GM10847 (cell line): Measurements from ENCODE around the gene BRF1.

Experiments
- POLR2A ChIP-seq: IDR thresholded peaks from 2 replicates; pipeline ENCODE4 v1.6.1; 2011; ENCODE audit not compliant: insufficient read length; ENCODE audit errors: extremely low read depth

Gene BRF1, protein sequence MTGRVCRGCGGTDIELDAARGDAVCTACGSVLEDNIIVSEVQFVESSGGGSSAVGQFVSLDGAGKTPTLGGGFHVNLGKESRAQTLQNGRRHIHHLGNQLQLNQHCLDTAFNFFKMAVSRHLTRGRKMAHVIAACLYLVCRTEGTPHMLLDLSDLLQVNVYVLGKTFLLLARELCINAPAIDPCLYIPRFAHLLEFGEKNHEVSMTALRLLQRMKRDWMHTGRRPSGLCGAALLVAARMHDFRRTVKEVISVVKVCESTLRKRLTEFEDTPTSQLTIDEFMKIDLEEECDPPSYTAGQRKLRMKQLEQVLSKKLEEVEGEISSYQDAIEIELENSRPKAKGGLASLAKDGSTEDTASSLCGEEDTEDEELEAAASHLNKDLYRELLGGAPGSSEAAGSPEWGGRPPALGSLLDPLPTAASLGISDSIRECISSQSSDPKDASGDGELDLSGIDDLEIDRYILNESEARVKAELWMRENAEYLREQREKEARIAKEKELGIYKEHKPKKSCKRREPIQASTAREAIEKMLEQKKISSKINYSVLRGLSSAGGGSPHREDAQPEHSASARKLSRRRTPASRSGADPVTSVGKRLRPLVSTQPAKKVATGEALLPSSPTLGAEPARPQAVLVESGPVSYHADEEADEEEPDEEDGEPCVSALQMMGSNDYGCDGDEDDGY

DNA sequence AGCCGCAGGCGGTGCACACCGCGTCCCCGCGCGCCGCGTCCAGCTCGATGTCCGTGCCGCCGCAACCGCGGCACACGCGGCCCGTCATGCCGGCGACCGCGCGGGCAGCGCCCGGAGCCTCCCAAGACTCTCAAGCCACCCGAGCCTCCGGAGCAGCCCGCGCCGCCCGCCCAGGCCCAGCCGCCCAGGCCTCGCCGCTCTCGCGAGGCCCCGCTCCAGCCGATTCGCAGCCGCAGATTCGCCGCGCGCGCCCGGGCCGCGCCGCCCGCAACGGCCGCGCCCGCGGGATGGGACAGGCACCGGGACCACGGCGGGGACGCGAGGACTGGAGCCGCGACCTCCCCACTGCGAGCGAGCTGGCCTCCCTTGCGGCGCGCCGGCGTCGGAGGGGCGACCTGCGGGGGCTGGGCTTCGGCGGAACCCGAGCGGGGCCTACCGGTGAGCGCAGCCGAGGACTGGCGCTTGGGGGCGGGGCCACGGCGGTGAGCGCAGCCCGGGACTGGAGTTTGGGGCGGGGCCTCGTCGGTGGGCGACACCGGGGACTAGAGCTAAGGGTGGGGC is at the start of gene BRF1:
TSS of gene BRF1 (minus strand) at position 460 of the 561 bp plus-strand sequence. CDS start at position 88, 372 bp downstream.
- TF ChIP-seq POLR2A, result peak; percentile 46

DNA sequence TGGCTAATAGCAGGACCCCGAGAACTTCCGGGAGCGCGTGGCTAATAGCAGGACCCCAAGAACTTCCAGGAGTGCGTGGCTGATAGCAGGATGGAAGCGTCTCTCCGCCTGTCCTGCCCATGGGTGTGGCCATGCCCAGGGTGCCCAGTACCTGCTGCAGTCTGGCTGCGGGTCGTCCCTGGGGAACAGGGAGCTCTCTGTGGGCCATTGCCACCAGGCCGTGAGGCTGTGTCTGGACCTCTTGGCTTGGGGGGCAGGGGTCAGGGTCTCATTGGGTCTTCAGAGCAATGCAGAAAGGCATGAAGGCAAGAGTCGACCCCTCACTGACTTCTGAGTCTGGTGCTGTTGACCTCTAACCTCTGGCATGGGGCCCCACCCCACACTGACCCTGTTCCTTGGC is 49.2 kb upstream of the BRF1 start:
- TF ChIP-seq POLR2A, result no peak

DNA sequence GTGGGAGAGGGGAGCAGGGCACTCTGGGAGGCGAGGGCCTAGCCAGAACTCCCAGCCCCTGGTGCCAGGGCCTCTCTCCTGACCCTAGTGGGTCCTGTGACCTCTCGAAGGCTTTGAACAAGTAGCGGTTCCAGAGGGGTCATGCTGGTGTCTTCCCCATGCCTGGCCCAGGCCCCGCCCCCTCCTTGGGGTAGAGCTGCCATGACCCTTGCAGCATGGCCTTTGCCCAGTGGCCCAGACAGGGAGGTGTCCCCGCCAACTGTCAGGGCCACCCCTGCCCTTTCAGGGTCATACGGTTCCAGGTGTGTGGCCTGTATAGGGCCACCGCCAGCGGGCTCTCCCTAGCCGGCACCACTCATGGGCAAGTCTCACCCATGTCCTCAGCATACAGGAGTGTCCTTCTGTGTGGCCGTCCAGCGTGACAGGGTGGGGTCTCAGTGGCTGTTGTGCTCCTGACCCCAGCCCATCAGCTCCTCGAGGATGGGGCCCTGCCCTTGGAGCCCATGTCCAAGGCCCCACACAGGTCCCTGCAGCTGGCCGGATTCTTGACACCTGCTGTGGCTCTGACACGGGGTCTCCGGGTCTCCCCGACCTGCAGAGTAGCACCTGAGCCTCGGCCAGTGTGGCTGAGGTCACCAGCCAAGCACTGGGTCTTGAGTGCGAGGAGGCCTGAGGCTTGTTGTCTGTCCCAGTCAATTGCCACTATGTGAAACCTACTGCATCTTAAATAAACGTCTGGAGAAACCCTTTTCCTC is 48.3 kb upstream of the BRF1 start:
- no peak for TF ChIP-seq POLR2A

DNA sequence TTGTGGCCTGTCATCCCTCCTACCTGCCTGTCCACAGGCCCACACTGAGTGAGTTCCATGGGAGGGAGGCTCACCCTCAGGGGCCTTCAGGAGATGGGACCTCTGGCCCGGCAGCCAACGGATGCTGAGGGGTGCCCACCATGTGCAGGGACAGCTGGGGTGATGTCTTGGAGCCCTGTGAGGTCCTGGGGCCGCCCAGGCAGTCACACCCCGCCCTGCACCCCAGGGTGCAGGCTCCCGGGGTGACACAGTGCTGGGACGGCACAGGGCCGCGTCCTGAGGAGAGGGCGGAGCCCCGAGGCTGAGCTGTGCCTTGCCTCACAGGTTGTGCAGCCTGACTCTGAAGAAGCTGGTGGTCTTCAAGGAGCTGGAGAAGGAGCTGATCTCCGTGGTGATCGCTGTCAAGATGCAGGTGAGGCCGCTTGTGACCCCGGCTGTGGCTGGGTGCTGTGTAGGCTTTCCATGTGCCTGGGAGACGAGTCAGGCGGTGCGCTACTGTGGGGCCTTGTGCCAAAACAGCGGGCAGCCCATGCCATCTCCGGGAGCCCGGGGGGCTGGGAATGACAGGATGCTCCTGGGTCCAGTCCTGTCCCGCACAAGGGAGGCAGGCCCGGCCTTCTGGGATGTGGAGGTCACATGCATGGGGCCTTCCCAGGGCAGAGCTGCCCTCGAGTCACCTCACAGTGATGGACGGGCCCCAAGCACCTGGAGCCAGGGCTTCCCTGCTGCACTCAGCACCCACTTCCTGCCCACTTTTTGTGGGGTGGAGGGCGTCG is 47.6 kb upstream of the BRF1 start:
- TF ChIP-seq POLR2A, result no peak

DNA sequence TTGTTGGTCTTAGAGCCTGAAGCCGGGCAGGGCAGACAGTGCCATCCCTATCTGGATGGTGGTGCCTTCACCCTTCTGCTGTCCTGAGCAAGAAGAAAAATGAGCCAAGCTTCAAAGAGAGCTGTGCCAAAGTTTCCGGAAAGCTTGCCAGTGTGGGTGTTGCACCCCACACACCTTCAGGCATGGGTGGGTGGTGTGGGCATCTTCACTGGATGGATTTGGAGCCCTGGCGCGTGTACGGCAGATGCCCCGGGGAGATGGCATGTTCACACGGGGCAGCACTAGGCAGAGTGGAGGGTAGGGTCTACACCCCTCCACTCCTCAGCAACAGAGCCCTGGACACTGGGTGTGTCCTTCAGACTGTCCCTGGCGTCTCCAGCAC is 46.8 kb upstream of the BRF1 start:
- TF ChIP-seq POLR2A, result no peak

DNA sequence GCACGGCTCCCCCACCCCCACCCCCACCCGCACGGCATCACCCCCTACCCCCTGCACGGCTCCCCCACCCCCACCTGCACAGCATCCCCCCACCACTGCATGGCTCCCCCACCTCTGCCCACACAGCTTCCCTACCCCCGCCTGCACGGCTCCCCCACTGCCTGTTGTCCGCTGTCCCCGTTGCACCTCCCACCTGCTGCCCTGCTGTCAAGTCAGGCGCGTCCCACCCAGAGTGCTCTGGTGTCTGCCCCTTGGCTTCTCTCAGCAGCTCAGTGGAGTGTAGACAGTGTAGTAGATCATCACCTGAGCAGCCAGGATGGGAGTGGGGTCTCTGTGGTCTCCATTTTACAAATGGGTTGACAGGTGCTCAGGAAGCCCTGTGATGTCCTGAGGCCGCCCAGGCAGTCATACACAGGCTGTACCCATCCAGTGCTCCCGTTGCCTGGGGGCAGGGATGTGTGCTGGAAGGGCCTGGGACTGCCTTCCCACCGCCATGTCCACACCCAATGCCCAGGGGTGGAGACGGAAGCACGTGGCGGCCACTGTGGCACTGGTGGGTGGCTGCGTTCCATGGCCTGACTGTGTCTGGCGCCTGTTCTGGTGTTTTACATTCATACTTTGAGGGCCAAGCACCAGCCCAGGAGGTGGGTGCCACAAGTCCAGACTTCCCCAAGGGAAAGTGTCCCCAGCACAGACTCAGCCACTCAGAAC is 46.2 kb upstream of the BRF1 start:
- no peak for TF ChIP-seq POLR2A

DNA sequence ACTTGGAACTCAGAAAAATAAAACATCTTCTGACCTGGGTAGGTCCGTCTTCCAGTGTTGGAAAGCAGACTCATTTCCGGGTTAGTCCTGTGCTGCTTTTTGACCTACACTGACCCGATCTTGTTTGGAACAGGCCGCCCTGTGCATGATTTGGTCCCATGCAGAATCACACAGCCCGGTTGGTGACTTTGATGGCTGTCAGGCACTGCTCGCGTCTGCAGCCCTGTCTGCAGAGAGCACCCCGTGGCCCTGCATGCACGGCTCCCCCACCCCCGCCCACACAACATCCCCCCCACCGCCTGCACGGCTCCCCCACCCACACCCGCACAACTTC is 45.4 kb upstream of the BRF1 start:
- no peak for TF ChIP-seq POLR2A

DNA sequence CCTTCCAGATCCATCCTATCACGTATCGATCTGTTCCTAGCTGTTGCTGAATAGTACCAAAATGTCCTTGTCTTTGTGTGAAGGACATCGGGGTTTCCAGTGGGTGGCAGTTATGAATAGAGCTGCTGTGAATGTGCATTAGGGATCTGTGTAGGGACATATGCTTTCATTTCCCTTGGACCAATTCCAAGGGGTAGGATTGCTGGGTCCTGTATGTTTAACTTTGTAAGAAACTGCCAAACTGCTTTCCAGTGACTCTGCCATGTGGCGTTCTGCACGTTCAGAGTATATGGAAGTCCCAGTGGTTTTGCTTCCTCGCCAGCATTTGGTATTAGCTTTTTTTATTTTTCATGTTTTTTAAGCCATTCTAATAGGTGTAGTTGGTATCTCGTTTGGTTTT is 42.4 kb upstream of the BRF1 start:
- TF ChIP-seq POLR2A, result no peak

DNA sequence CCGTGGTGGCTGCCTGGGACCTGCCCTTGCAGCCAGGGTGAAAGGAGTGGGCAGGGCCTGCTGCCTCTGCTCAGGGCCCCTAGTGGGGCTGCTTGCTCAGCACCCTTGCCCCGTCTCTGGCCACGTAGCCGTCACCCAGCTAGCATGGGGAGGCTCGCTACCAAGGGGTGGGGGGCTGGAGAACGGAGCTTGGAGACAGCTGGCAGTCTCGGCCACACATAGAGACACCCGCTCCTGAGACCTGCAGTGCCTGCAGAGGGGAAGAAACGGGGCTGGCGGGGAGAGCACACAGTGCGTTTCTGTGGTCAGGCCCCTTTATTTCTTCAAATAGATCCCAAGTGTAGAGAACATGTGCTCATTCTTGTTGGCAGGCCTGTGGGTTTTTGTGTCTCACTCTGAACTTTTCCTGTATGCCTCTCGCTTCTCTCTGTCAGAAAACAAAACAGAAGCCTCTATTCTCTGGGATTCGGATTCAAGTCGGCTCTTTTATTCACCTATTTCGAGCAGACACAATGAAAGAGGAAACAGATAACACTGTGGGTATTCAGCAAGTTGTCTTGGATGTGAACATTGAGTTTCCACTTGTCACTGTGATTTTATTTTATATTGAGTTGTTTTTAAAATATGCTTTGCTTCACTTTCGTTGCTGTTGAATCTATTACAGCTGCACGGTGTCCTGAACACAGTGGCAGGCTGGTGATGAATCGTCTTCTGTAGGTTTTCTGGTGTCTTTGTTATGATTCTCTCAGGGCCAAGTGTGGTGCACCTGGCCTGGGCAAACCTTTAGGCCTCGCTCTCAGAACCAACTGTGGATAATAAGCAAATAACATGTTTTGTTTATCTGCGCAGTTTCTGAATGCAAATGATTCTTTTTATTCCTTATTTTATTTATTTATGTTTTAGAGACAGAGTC is 40.3 kb upstream of the BRF1 start:
- no peak for TF ChIP-seq POLR2A

DNA sequence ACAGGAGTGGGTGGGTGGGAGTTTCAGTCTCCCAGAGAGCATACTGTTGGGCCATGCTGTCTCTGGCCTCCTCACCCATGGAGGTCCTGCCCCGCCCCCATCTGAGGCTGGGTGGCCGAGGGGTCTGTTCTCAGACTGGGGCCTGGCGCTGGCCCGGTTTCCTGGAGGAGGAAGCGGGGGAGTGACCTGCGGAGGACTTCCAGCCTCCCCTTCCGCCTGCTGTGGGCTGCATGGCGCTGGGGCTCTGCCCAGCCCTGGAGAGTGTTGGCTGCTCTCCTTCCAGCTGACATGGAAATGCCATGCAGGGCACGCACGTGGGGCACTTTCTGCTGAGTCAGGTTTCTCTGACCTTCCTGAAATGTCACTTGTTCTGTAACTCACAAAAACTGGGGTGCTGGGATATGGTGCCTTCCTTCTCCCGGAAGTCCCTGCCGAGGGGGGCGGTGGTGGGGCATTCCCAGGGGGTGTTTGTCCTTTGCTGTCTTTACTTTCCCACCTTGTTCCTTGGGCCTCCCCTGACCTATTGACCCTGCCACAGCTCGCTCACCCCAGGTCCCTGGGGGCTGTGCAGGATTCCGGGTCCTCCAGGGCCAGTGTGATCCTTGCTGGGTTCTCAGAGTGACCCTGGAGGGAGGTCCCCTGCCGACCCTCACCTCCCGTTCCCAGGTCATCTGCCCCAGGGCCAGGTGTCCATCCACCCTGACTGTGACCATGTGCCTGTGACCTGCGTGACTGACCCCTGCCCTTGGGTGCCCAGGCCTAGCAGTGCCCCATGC is 37.4 kb upstream of the BRF1 start:
- no peak for TF ChIP-seq POLR2A

DNA sequence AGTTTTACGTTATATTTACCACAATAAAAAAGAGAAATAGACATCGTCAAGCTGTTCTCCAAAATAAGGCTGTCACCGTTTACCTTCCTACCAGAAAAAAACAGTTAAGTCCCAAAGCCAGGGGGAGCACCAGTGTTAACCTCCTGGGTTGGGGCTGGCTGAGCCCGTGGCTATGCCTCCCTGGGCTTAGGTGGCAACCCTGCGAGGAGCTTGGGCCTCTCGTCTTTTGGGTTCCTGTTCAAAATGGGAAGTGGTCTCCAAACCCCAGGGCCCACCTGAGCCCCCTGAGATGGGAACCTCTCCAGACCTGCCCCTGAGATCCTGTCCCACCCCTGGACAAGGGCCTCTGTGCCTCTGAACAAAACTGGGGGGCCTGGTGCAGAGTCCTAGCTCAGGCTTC is 36.6 kb upstream of the BRF1 start:
- TF ChIP-seq POLR2A, result no peak

DNA sequence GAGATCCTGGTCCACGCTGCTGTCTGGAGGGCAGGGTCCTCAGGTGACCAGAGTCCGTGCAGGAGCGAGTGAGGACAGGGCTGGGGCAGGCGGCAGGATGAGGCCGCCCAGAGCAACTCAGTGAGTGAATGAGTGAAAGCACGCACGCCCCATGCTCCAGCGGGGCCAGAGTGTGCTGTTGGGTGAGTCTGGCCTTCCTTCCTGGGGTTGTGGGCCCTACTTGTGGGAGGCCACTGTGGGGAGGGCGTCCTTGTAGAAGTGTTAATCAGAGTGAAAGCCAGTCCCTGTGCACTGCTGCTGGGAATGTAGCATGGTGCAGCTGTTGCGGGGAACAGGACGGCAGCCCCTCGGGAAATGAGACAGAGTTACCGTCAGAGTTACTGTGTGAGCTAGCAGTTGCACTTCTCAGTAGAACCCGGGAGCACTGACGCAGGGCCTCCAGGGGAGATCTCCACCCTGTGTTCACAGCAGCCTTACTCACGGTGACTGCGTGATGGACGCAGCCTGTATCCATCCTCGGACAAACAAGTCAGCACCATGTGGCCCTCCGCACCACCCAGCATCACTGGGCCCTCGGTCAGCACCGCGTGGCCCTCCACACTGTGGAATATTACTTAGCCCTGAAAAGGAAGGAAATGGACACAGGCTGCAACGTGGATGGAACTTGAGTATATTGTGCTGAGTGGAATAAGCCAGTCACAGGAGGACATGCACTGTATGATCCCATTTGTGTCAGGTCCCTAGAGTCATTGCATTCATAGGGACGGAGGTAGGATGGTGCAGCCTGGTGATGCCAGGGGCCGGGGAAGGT is 35.9 kb upstream of the BRF1 start:
- no peak for TF ChIP-seq POLR2A
